ENCODE measurements around the gene SLC2A14.
"Not testable (repeated sequence)": the region's sequence is repeated elsewhere in the genome, so short reads cannot be mapped to it uniquely, and the experiment has no call there.

Gene SLC2A14

DNA sequence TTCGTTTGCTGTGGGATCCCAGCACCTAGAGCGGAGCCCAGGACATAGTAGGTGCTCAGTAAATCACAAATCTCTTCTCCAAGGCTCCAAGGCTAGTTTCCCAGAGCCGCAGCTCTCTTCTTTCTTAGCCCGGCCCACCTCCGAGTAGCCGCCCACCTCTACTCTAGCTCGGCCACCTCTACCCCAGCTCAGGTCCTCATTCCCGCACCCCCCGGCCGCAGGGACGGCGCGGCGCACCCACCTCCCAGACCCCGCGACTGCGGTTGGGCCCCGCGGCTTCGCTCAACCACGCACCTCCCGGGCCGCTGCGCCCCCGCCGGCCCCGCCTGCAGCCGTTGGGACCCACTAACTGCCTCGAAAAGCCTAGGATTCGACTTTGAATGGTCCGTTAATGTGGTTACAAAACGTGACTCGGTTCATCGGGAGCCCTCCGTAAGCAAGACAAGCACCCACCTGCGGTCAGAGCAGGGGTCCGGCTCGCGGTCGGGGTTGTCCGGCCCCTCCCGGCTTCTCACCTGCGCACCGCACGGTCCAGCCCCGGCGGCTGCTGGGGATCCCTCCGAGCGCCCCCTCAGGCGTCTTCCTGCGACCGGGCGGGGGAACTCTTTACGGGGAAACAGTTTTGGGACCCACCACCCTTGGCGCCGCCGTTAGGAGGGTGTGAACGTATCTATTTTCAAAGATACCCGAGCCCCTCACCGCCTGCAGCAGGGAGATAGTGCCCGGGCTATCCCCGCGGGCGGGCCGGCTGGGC is at the start of gene SLC2A14:
Gene SLC2A14, minus strand, starts transcription at position 350 of the 754 bp plus-strand sequence. CDS start 3,035 bp downstream, outside the sequence.
- no peak for DNase-seq

GRCh38 chr12:7921181-7921580 is 48.5 kb upstream of the SLC2A14 start:
- not testable (repeated sequence) for DNase-seq

GRCh38 chr12:7918268-7918590 is 45.5 kb upstream of the SLC2A14 start:
- DNase-seq: not testable (repeated sequence)

- no peak for DNase-seq
These were observed 44.9 kb upstream of the SLC2A14 start for GRCh38 chr12:7917392-7918267.

- no peak for DNase-seq
These were observed 44.2 kb upstream of the SLC2A14 start for GRCh38 chr12:7916936-7917335.

GRCh38 chr12:7915661-7916403 is 43.1 kb upstream of the SLC2A14 start:
- no peak for DNase-seq

DNA sequence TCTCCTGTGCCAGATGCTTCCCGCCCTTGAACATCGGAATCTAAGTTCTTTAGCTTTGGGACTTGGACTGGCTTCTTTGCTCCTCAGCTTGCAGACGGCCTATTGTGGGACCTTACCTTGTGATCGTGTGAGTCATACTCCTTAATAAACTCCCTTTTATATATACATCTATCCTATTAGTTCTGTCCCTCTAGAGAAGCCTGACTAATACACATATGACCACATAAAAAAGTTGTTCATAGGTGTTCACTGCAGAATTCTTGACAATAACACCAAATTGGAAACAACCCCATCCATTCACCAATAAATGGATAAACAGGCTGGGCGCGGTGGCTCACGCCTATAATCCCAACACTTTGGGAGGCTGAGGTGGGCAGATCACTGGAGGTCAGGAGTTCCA is 37.4 kb upstream of the SLC2A14 start:
- DNase-seq: not testable (repeated sequence)

GRCh38 chr12:7907009-7907408 is 34.3 kb upstream of the SLC2A14 start:
- no peak for DNase-seq

DNA sequence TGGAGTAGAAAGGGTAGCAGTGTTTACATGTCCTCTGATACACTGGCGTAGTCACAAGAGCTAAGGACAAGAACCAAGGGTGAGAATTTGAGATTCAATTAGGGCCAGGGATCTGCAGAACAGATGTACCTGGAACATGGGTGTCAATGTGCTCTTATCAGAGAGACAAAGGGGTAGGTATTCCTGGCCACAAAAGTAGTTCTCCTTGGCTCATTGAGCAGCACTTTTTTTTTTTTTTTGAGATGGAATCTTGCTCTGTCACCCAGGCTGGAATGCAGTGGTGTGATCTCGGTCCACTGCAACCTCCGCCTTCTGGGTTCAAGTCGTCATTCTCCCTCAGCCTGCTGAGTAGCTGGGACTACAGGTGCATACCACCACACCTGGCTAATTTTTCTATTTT is 33.6 kb upstream of the SLC2A14 start:
- DNase-seq: not testable (repeated sequence)

DNA sequence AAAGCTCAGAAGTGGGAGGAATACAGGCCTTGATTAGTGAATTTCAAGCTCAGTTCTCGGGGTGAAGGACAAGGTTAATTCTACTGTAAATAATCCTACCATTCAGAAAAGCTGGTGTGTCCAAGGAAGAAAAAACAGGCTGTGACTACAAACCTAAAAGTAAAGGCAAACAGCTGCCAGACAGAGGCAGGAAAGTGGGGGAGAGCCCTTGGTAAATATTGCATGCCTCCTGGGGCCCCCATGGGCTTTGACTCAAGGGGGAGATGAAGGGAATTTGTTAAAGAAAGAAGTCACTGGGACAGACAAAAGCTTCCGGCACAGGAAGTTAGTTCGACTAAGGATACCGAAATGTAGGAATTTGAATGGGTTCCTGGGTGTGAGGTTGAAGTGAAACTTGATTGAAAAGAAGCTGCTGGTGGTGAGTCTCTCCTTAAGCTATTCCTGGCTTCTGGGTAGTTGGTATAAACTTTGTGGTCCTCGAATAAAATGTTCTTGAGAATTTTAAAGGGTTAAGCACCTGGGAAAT is 32.9 kb upstream of the SLC2A14 start:
- not testable (repeated sequence) for DNase-seq

DNA sequence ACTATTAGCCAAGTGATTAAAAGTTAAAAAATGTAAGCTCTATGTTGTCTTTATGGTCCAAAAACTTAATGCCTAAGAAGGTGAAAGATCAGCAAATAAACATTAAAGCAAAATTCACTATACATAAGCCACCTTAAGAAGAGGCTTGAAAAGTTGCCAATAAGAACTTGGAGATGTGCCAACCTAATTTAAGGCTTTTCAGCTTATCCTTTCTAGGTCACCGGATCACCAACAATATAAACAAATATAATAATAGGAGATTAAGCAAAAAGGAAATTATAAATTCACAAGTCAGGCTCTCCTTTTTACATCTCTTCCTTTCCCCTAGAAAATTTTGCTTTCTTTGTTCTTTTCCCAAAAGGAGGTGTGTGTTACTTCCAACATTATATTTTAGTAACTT is 32.4 kb upstream of the SLC2A14 start:
- no peak for DNase-seq

GRCh38 chr12:7902416-7902815 is 29.7 kb upstream of the SLC2A14 start:
- DNase-seq: not testable (repeated sequence)

GRCh38 chr12:7899755-7900154 is 27.0 kb upstream of the SLC2A14 start:
- no peak for DNase-seq

GRCh38 chr12:7896726-7897125 is 24.0 kb upstream of the SLC2A14 start:
- not testable (repeated sequence) for DNase-seq

GRCh38 chr12:7892186-7892980 is 19.7 kb upstream of the SLC2A14 start:
- DNase-seq: no peak

DNA sequence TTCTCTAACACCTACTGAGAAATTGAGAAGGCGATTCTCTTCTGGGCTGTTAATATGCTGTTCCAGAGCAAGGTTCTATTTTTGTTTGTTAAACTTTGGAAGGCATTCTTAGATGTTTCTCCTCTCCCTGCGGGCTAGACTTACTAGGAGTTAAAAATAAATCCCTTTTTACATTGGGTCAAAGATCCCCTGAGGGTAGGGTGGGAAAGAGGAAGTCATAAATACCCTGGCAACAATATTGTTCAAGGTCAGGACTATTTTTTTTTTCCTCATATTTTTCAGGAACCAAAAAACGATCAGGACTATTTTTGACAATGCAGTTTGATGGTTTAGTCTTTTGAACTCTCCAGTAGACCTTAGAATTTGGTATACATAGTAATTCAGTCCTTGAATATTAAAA is 12.0 kb upstream of the SLC2A14 start:
- peak; percentile 24 to 26 for DNase-seq

DNA sequence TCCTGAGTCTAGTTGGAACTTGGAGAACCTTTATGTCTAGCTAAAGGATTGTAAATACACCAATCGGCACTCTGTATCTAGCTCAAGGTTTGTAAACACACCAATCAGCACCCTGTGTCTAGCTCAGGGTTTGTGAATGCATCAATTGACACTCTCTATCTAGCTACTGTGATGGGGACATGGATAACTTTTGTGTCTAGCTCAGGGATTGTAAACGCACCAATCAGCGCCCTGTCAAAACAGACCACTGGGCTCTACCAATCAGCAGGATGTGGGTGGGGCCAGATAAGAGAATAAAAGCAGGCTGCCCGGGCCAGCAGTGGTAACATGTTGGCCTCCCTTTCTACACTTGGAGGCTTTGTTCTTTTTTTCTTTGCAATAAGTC is 9.0 kb upstream of the SLC2A14 start:
- DNase-seq: not testable (repeated sequence)

DNA sequence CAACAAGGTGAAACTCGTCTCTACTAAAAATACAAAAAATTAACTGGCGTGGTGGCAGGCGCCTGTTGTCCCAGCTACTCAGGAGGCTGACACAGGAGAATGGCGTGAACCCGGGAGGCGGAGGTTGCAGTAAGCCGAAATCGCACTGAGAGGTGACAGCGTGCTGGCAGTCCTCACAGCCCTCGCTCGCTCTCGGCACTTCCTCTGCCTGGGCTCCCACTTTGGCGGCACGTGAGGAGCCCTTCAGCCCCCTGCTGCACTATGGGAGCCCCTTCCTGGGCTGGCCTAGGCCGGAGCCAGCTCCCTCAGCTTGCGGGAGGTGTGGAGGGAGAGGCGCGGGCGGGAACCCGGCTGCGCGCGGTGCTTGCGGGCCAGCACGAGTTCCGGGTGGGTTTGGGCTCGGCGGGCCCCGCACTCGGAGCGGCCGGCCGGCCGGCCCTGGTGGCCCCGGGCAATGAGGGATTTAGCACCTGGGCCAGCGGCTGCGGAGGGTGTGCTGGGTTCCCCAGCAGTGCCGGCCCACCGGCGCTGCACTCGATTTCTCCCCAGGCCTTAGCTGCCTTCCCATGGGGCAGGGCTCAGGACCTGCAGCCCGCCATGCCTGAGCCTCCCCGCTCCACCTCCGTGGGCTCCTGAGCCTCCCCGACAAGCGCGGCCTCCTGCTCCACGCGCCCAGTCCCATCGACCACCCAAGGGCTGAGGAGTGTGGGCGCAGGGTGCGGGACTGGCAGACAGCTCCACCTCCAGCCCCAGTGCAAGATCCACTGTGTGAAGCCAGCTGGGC is 8.4 kb upstream of the SLC2A14 start:
- DNase-seq: not testable (repeated sequence)

- DNase-seq: no peak
These were observed 6.5 kb upstream of the SLC2A14 start for GRCh38 chr12:7879246-7879645.

- DNase-seq: no peak
These were observed 4.7 kb upstream of the SLC2A14 start for GRCh38 chr12:7877420-7877819.

- DNase-seq: no peak
These were observed 2.4 kb downstream of the SLC2A14 start for GRCh38 chr12:7870335-7870734.
